GM10847 (cell line): ENCODE data around the gene AARS2.

Experiments used
- POLR2A ChIP-seq: IDR thresholded peaks from 2 replicates; pipeline ENCODE4 v1.6.1; 2011; ENCODE audit not compliant: insufficient read length; ENCODE audit errors: extremely low read depth

Gene AARS2

DNA sequence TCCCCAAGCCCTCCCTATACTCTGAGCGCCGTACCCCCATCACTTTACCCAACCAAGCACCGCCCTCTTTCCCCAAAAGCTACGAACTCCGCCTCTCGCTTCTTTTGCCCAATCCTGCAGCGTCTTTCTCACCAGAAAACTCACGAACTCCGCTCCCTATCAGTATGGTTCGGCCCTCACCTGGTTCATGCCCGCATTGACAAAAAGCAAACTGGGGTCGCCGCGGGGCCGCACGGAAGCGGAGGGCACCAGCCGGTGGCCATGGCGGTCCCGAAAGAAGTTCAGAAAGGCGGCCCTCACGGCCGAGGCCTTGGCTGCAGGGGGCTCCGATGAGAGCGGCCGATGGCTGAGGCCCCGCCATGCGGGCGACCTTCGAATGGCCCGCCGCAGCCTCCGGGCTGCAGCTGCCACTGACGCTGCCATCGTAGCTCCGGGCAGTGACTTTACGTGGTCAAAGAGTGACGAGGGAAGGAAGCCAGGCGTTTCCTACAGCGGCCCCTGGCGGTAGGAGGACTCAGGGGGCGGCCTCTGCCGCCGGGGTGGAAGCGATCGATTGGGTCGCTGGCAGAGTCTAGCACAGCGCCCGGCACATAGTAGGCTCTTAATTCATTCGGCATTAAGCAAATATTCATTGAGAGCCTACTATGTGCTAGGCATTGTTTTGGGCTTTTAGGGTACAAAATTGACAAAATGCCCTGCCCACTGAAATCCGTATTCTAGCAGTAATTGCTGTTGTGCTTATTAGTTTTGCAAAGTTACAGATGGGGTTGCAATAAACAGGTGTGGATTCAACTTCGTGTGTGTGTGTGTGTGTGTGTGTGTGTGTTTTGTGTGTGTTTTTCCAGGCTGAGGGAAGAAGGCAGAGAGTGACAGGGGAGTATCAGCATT is at the start of gene AARS2:
AARS2 (minus strand) TSS at position 447 of the 888 bp plus-strand sequence; CDS start at position 423, 24 bp downstream.
- peak; percentile 94 for TF ChIP-seq POLR2A

DNA sequence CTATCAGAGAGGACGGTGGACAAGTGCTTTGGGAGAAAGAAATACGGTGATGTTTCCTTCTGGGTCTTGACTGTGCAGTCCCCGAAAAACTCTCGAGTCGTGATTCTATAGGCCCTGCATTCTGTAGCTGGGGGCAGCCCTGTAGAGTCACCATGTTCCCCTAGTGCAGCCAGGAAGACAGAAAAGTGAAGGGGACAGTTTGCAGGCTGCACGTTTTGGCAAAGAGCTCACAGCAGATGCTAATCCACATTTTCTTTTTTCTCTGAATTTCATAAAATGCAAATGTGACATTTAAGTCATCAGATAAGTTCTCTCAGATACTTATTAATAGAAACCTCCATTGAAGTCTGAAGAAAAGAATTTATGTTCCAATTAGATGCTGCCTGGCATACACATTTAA is 48.8 kb upstream of the AARS2 start:
- no peak for TF ChIP-seq POLR2A

DNA sequence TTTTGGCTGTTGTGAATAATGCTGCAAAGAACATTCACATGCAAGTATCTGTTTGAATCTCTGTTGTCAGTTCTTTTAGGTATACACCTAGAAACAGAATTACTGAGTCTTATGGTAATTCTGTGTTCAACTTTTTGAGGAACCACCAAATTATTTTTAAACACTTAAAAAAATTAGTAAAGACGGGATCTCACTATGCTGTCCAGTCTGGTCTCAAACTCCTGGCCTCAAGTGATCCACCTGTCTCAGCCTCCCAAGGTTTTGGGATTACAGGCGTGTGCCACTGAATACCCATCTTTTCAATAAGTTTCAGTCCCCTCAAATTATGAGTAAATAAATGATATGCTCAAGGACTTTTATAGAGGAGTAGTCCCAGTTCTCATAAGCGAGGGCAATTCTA is 46.8 kb upstream of the AARS2 start:
- TF ChIP-seq POLR2A: no peak

DNA sequence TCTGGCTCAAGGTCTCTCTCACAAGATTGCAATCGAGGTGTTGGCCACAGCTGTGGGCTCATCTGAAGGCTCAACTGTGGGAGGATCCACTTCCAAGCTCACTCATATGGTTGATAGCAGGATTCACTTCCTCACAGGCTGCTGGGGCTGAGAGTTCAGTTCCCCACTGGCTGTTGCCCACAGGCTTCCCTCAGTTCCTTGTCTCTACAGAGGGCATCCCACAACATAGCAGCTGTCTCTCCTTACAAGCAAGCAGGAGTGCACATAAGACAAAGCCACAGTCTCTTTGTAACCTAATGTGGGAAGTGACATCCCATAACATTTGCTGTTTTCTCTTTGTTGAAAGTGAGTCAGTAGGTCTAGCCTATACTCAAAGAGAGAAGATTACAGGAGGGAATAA is 43.3 kb upstream of the AARS2 start:
- no peak for TF ChIP-seq POLR2A

DNA sequence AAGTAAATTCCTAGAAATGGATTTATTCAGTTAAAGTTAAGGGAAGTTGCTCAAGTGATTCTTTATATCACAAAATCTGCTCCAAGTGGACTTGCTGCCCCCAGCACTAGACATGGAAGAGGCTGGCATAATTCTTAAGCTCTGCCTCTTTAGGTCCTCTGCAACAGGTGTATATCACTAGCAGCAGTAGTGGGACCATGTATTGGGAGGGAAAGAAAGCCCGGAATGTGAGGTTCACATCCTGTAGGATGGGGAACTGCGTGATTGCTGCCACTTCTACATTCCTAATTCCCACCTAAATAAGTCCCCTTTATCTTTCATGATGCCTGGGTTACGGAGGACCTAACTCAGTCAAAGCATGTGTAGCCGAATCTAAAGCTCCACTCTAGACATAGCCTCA is 42.5 kb upstream of the AARS2 start:
- no peak for TF ChIP-seq POLR2A

DNA sequence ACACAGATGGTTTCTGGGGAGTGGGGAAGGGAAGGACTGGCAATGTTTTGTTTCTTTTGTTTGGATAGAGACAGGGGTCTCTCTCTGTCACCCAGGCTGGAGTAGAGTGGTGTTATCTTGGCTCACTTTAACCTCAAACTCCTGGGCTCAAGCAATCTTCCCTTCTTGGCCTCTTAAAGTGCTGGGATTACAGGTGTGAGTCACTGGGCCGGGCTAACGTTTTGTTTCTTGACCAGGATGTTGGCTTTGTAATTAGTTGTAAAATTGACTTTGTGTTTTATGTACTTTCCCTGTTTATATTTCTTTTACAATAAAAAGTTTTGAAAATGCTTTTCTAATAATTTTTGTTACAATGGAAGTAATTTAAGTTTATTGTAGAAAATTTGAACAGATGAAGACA is 40.2 kb upstream of the AARS2 start:
- no peak for TF ChIP-seq POLR2A

DNA sequence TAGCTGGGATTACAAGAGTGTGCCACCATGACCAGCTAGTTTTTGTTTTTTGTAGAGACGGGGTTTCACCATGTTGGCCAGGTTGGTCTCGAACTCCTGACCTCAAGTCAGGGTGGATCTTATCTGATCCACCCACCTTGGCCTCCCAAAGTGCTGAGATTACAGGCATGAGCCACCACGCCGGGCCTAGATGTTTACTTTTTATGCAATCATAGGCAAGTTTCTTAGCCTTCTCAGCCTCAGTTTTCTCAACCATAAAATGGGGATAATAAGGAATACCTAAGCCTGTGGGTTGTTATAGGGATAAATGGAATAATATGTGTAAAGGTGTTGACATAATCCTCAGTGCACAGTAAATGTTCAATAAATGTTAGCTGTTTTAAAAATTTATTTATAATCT is 39.1 kb upstream of the AARS2 start:
- no peak for TF ChIP-seq POLR2A

DNA sequence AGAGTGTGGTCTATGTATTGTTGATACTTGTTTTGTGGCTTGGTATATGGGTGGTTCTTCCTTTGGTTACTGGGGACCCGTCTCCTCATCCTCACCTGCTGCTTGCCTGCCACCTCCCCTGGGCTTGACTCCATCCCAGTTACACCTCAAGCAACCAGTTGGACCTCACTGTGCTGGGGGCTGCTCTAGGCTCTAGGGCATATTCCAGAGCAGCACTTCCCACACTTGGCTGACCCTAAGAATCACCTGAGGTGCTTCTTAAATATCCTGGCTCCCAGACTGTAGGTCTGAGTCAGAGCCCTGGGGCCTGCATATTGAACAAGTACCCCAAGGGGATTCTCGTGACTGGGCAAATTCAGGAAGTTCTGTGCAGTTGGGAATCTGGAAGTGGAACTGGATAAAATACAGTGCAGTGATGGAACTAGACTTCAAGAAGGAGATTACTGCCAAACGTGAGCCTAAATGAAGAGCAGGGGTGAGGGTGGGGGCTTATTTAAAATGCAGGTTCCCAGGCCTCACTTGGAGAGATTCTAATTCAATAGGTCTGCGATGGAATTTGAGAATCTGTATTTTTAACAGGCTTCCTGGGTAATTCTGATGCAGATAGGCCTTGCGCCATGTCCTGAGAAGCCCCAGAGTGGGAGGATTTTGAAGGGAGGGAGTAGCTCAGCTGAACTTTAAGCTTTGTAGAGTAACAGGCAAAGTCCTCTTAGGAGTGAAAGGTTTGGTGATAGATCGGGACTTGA is 36.9 kb upstream of the AARS2 start:
- TF ChIP-seq POLR2A: no peak

DNA sequence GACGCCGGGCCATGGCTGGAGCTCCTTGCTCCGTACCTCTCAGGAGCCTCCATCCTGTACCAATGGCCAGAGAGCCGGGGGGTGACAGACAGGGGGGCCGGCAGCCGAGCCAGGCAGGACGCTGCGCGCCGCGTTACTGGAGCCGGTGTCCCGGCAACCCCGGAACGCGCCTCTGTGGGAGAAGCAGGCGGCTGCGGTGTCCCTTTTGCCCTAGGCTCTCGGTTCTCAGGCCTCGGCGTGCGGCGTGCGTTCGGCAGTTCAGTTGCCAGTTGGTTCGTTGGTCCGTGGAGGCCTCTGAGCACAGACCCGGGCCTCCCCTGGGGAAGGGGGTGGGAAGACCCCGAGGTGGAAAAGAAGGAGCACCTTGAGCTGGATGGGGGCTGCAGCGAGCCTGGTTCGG is 29.3 kb upstream of the AARS2 start, which contains the start of gene SPATS1:
SPATS1 (plus strand) TSS at position 162 of the 400 bp plus-strand sequence. CDS start 446 bp downstream, outside the sequence.
- TF ChIP-seq POLR2A: no peak

DNA sequence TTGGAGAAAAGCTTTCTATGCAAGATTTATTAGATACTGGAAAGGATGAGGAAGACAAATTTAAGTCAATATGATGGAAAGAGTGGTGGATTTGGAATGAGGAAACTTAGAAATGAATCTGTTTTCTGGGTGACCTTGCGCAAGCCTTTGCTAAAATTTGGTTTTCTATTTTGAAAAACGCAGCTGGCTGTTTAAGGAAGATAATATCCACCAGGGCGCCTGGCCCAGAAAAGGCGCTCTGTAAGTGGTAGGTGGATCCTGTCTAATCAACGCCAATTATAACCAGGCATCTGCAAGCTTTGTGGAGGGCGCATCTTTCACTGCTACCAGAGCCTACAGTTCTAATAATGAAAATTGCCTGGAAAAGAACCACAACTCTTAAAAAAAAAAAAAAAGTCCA is 28.9 kb upstream of the AARS2 start:
- no peak for TF ChIP-seq POLR2A

DNA sequence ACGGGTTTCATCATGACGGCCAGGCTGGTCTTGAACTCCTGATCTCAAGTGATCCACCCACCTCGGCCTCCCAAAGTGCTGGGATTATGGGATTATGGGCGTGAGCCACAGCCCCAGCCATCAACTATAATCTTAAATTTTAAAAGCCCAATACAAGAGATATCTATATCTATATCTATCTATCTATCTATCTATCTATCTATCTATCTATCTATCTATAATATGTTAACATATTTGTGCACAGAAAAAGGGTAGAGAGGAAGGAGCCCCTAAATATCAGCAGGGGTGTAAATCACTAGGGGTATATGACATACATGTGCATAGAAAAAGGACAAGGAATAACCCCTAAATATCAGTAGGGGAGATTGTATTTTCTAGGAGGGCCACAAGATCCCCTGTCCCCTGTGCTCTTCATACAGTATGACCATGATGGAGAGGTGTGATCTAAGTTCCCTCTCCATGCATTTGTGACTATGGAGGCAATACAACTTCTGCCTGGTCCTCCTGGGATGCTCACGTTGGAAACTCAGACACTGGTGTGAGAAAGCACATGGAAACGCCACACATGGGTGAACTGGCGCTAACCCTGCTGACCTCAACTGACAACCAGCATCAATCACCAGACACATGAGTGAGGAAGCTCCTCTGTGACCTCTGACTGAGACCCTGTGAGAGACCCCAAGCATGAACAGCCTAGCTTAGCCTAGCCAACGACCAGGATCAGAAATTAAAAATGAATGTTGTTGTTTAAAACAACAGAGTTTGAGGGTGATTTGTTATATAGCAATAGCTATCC is 28.1 kb upstream of the AARS2 start:
- TF ChIP-seq POLR2A: no peak

DNA sequence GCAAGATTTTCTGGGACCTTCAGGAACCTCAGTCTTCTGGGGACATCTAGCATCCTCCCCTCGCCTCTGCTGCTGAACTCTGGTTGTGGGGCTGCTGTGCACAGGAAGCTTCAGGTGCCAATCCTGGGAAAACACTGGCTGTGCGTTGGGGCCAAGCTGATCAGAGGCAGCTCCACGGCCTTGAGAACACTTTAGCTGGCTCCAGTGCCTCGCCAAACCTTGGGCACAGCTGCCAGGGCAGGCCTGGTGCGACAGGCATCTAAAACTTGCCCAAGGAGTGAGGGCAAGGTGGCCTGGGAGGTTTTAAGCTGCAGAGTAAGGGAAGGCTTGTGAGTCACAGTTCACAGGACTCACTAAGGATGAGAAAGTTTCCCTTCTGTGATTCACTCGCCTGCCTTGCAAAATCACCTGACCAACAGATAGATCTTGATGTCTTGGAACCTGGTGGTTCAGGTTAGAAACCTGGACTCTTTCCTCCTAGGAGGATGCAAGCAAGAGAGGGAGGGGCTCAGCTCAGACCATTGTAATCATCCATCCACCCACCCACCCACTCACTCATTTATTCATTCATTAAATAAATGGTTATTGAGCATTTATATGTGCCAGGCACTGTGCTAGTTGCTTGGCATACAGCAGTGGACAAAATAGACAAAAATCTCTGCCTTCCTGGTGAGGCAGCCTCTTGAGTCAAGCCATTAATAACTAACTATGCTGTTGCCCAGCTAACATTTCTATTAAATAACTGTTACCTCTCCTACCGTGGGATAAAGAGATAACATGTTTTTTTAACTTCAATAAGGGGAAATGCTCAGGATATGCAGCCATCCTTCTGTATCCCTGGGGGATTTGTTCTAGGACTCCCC is 26.8 kb upstream of the AARS2 start:
- TF ChIP-seq POLR2A: no peak

DNA sequence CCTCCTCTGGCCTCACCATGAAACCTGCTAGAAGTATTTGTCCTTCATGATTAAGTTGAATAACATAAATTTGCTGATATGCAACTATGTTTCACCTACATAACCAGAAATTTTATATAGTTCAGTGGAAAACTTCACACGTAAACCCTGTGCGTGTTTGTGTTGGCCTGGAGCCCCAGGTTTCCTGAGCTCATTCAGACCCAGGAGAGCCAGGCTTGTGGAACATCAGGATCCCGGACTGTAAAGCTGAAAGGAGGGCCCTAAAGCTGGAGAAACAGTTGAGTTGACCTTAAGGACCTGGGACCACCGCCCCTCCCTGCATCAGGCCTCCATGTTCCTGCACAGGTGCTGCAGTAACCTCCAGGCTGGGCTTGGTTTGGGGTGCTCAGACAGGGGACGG is 26.2 kb upstream of the AARS2 start:
- TF ChIP-seq POLR2A: no peak
